HepG2 (cell line): ENCODE results near the gene SLCO3A1. TPM values are rescaled to one million over a fixed set of nuclear protein-coding genes. Genes with fewer than 3 reads are reported as not detected.

ENCODE experiments used
- ATAC-seq: fragments of 200-7000 bp; cut with Tn5 transposase; 3 replicates; pipeline ENCODE4 v1.9.1; 2020; ENCODE audit warnings: mild to moderate bottlenecking, moderate library complexity
- BruUV-seq: library from RNA; stranded (reverse); fragments of 400-500 nt; replicated peaks from 2 replicates; lab custom pipeline; 2021; lab: Mats Ljungman, UMichigan
- CTCF ChIA-PET: fragments of 300-600 bp; formaldehyde crosslinking; extraction: SDS; loops from one replicate; lab custom pipeline; 2021; ENCODE audit warnings: low total read pairs, inconsistent platforms, low intra/inter-chr PET ratio; lab: Yijun Ruan, JAX
- POLR2A ChIA-PET: fragments of 350-600 bp; sonication (Branson Sonifier 250); formaldehyde crosslinking; loops from one replicate; lab custom pipeline; 2020; ENCODE audit warnings: antibody characterized with exemption, inconsistent platforms; lab: Yijun Ruan, JAX
- DNase-seq: peaks from one replicate; pipeline ENCODE4 v3.0.0-alpha.2; 2015; ENCODE audit warnings: low spot score
- FAIRE-seq: peaks from 3 replicates; lab custom pipeline; 2011; peaks lifted over from hg19 to GRCh38; lab: Jason Lieb, UNC
- H2AFZ ChIP-seq: one replicate; pipeline ENCODE4 v1.6.1; 2011; ENCODE audit warnings: low read length, inconsistent platforms
- H3K27ac ChIP-seq: fragments of 300-600 bp; 3 replicates; pipeline ENCODE4 v1.8.0; 2011; ENCODE audit warnings: mixed run types, mild to moderate bottlenecking, mixed read lengths, low read length, inconsistent platforms; ENCODE audit not compliant: insufficient read depth; ENCODE audit errors: extremely low read length
- H3K27me3 ChIP-seq, 2 experiments: fragments of 200-600 bp in 1 of 2; 2 replicates in 1 of 2; 3 replicates in 1 of 2; pipeline versions ENCODE4 v1.6.0 to v1.8.0; 2011; ENCODE audit warnings: low read length in 2 of 2, mild to moderate bottlenecking in 2 of 2, moderate library complexity in 2 of 2, inconsistent platforms in 1 of 2; ENCODE audit not compliant: insufficient read depth in 2 of 2, control insufficient read depth in 1 of 2
- H3K36me3 ChIP-seq, 2 experiments: fragments of 200-600 bp in 1 of 2; replicated peaks in 1 of 2; 2 replicates in 1 of 2; 3 replicates in 1 of 2; pipeline versions ENCODE4 v1.5.1 to v1.8.0; 2011; ENCODE audit warnings: low read length in 2 of 2, inconsistent platforms in 1 of 2; ENCODE audit not compliant: insufficient read depth in 2 of 2, control insufficient read depth in 1 of 2
- H3K4me1 ChIP-seq: 2 replicates; pipeline ENCODE4 v1.5.1; 2012; ENCODE audit warnings: low read length, inconsistent platforms; ENCODE audit not compliant: insufficient read depth
- H3K4me2 ChIP-seq: 2 replicates; pipeline ENCODE4 v1.6.0; 2011; ENCODE audit warnings: low read depth, low read length, inconsistent platforms
- H3K4me3 ChIP-seq, 3 experiments: fragments of 200-600 bp in 1 of 3; sonication (generic), shearing (Covaris generic) in 1 of 3; replicated peaks in 1 of 3; 2 replicates each; pipeline ENCODE4 v1.5.1; 2011 to 2016; ENCODE audit warnings: low read length in 3 of 3, inconsistent platforms in 2 of 3, low read depth in 2 of 3, mild to moderate bottlenecking in 2 of 3, control low read depth in 1 of 3, mixed read lengths in 1 of 3; ENCODE audit not compliant: insufficient read depth in 1 of 3
- H3K79me2 ChIP-seq: one replicate; pipeline ENCODE4 v1.6.1; 2011; ENCODE audit warnings: low read length, inconsistent platforms; ENCODE audit not compliant: insufficient read depth
- H3K9ac ChIP-seq: 2 replicates; pipeline ENCODE4 v1.6.0; 2011; ENCODE audit warnings: mild to moderate bottlenecking, low read depth, low read length, inconsistent platforms; ENCODE audit not compliant: insufficient read depth
- H3K9me3 ChIP-seq: 2 replicates; pipeline ENCODE4 v1.5.1; 2012; ENCODE audit warnings: mild to moderate bottlenecking, low read length
- H4K20me1 ChIP-seq: 2 replicates; pipeline ENCODE4 v1.6.0; 2011; ENCODE audit warnings: inconsistent platforms, mild to moderate bottlenecking, low read length, moderate library complexity; ENCODE audit not compliant: insufficient read depth
- GZF1 ChIP-seq: sonication (generic); formaldehyde crosslinking; IDR thresholded peaks from 2 replicates; pipeline ENCODE4 v1.5.1; 2020; ENCODE audit warnings: mild to moderate bottlenecking, missing genetic modification reagents
- NFIB ChIP-seq: sonication (generic); formaldehyde crosslinking; IDR thresholded peaks from 2 replicates; pipeline ENCODE4 v1.9.0; 2021; ENCODE audit warnings: missing genetic modification reagents, mild to moderate bottlenecking, borderline replicate concordance
- SETDB1 ChIP-seq: sonication (generic); formaldehyde crosslinking; IDR thresholded peaks from 2 replicates; pipeline ENCODE4 v1.5.1; 2020; ENCODE audit warnings: missing genetic modification reagents, mild to moderate bottlenecking, borderline replicate concordance
- ZBTB21 ChIP-seq: sonication (generic); formaldehyde crosslinking; IDR thresholded peaks from 2 replicates; pipeline ENCODE4 v1.4.0; 2020; ENCODE audit warnings: missing genetic modification reagents
- ZNF274 ChIP-seq: sonication (generic); formaldehyde crosslinking; IDR thresholded peaks from 2 replicates; pipeline ENCODE4 v1.5.1; 2020; ENCODE audit warnings: mild to moderate bottlenecking, missing genetic modification reagents
- ZNF382 ChIP-seq: sonication (generic); formaldehyde crosslinking; IDR thresholded peaks from 2 replicates; pipeline ENCODE4 v1.5.0; 2020; ENCODE audit warnings: missing genetic modification reagents, mild to moderate bottlenecking, borderline replicate concordance
- WGBS: methylation state at CpG from one replicate; pipeline ENCODE4 v1.1.6; 2017; ENCODE audit warnings: low lambda C conversion rate; 5-methylcytosine and 5-hydroxymethylcytosine counted together
- in situ Hi-C: cut with HindIII; loops from 2 replicates; pipeline ENCODE4 v1.10.0; 2017; ENCODE audit warnings: low pct_unique_long_range_greater_than_20kb; ENCODE audit not compliant: extremely low pct_ligation_motif_present
- intact Hi-C: fragments of 100-400 bp; cut with micrococcal nuclease; formaldehyde crosslinking; loops from one replicate; pipeline ENCODE4 v1.10.0; 2022; ENCODE audit not compliant: unreplicated experiment
- polyA plus RNA-seq, 8 experiments: library from polyadenylated mRNA; depleted of rRNA in 3 of 8; stranded (reverse) in 7 of 8; unstranded in 1 of 8; fragments of >200 nt; fragmentation: Illumina TruSeq in 4 of 8; extraction: Trizol in 4 of 8; gene quantifications; 2 replicates each; pipeline versions ENCODE4 v1.2.1 to v1.2.3, GENCODE V29; 2011 to 2016; ENCODE audit warnings: low read depth in 4 of 8, missing spikeins in 1 of 8, mixed read lengths in 1 of 8; ENCODE audit not compliant: insufficient read depth in 1 of 8
- total RNA-seq, 5 experiments: library from RNA; depleted of rRNA; stranded (reverse); fragments of >200 nt; fragmentation: Illumina TruSeq; extraction: Trizol; gene quantifications; 2 replicates each; pipeline ENCODE4 v1.2.3, GENCODE V29; 2016; ENCODE audit warnings: low read depth in 1 of 5
- TF ChIP-seq, protein P1 (sequence below): sonication (generic); formaldehyde crosslinking; IDR thresholded peaks from 2 replicates; pipeline ENCODE4 v1.4.0; 2020; ENCODE audit warnings: low read depth, missing genetic modification reagents

SLCO3A1 gene
- total and polyA plus RNA-seq, 2 of the 13 experiments (the other 11 are each of a cell fraction or from before 2014, with no cell fraction given), result 0.02 TPM; not detected in 1

DNA sequence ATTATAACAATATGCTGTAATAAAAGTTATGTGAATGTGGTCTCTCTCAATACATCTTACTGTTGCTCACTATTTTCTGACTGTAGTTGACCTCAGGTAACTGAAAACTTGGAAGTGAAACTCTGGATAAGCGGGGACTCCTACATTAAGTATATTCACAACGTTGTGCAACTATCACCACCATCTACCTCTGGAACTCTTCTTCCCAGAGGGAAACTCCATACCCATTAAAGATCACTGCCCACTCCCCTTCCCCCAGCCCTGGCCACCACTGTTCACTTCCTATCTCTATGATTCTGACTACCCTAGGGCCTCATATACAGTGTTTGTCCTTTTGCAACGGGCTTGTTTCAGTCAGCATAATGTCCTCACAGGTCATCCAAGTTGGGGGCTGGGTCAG, 20.7 kb downstream of the SLCO3A1 start:
- H3K4me3 ChIP-seq, result no peak overlapping the region
- CTCF ChIA-PET, result no interaction called here
- H3K79me2 ChIP-seq, result no peaks in the 10 kb centered on the region
- H3K9ac ChIP-seq, result no peak overlapping the region
- BruUV-seq, result no TSS peak
- no peak overlapping the region for H3K4me2 ChIP-seq
- 2% methylated on average over 3 of the region's 3 CpGs for WGBS
- in situ Hi-C loops (no loop called here), intact Hi-C loops (no loop called here)
- DNase-seq (no peak), ATAC-seq (no peak), FAIRE-seq (no peak)
- H2AFZ ChIP-seq, result no peak overlapping the region
- POLR2A ChIA-PET, result no interaction called here
- H3K4me1 ChIP-seq, result no peaks in the 10 kb centered on the region
- H4K20me1 ChIP-seq, result no peaks in the 10 kb centered on the region
- no peak overlapping the region for H3K27ac ChIP-seq
- no peaks in the 10 kb centered on the region for H3K27me3 ChIP-seq
- TF ChIP-seq ZNF274 (CRISPR knock-in tag) (no peak), ZNF382 (CRISPR knock-in tag) (no peak), NFIB (CRISPR knock-in tag) (no peak), ZBTB21 (no peak), SETDB1 (CRISPR knock-in tag) (no peak), GZF1 (CRISPR knock-in tag) (no peak)
- TF ChIP-seq, protein P1, sequence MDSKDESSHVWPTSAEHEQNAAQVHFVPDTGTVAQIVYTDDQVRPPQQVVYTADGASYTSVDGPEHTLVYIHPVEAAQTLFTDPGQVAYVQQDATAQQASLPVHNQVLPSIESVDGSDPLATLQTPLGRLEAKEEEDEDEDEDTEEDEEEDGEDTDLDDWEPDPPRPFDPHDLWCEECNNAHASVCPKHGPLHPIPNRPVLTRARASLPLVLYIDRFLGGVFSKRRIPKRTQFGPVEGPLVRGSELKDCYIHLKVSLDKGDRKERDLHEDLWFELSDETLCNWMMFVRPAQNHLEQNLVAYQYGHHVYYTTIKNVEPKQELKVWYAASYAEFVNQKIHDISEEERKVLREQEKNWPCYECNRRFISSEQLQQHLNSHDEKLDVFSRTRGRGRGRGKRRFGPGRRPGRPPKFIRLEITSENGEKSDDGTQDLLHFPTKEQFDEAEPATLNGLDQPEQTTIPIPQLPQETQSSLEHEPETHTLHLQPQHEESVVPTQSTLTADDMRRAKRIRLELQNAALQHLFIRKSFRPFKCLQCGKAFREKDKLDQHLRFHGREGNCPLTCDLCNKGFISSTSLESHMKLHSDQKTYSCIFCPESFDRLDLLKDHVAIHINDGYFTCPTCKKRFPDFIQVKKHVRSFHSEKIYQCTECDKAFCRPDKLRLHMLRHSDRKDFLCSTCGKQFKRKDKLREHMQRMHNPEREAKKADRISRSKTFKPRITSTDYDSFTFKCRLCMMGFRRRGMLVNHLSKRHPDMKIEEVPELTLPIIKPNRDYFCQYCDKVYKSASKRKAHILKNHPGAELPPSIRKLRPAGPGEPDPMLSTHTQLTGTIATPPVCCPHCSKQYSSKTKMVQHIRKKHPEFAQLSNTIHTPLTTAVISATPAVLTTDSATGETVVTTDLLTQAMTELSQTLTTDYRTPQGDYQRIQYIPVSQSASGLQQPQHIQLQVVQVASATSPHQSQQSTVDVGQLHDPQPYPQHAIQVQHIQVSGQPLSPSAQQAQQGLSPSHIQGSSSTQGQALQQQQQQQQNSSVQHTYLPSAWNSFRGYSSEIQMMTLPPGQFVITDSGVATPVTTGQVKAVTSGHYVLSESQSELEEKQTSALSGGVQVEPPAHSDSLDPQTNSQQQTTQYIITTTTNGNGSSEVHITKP (CRISPR knock-in tag), result no peak
- no peaks in the 10 kb centered on the region for H3K36me3 ChIP-seq
- H3K9me3 ChIP-seq, result no peaks in the 10 kb centered on the region
